NCI-H1694 (cell line): ENCODE data around the gene SWAP70.
"Not testable (repeated sequence)": the region's sequence is repeated elsewhere in the genome, so short reads cannot be mapped to it uniquely, and the experiment has no call there.

Experiments
- DNase-seq: peaks from one replicate; lab custom pipeline; 2025; lab: John Stamatoyannopoulos, UW

Gene SWAP70

DNA sequence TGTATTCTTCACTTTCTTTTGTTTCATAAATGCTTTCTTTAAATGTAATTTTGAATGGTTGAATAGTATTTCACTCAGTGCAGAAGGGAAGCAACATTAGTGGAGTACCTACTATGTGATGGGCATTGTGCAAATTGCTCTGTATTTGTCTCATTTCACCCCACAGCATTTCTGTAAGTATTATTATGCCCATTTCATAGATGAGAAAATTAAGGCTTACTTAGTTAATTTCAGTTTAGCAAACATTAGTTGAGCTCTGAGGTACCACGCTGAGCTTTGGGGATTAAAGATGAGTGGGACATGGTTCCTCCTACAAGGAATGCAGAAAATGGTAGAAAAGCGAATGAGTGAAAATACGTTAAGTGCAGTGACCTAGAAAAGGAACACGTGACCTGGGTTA lies 58.1 kb downstream of the SWAP70 start:
- DNase-seq: no peak

DNA sequence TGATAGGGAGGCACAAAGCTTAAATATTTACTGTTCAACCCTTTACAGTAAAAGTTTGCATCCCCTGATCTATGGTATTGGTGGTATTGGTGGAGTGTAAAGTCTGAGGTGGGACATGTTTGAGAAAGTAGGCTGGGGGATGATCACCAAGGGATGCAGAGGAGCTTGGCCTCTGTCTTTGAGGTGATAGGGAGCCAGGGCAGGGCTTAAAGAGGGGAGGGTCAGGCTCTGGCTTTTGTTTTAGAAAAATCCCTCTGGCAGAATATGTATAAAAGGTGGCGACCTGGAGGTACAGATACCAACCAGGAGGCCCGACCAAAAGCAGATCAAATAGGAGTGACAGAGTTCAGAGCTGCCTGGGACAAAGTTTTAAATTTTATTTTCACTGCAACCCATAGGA lies 59.0 kb downstream of the SWAP70 start:
- DNase-seq: no peak

DNA sequence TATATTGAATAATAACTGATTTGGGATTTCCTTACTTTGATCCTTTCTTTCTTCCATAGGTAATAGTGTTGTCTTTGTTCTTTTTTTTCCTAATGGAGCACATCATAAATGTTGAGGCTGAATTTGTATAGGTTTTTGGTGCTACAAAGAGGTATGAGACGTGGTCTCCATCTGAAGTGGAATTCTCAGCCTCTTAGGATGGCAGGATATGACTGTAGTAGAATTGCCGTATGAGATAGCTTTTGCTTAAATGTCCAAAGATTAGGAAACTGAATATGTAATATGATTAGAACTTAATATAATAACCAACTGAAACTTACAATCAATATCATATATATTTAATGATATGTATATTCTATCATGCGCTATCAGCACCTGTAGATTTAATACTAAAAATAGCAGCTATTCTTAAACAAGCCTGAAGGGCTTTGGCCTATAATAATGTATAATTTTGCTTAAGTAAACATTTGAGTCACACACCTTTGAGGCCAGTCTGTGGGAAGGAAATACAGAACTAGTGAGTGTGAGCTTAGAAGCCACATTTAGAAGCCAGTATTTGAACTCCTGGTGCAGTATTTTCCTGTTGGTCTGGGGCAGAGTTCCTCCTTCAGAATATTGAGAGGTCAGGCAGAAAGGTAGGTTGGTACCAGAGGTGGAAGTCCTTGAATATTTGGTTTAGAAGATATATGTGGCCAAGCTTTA lies 62.6 kb downstream of the SWAP70 start:
- no peak for DNase-seq

DNA sequence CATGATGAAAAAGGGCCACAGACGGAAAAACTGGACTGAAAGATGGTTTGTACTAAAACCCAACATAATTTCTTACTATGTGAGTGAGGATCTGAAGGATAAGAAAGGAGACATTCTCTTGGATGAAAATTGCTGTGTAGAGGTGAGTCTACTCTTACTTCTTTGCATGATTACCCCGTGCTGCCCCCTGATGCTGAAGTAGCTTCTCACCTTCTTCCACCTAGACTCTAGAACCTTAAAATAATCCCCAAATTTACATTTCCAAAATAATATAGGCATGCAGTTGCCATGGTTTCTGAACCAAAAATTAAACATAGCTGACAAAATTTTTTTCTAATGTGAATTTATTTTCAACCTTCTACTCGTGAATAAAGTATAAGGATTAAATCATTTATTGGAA lies 64.2 kb downstream of the SWAP70 start:
- no peak for DNase-seq

DNA sequence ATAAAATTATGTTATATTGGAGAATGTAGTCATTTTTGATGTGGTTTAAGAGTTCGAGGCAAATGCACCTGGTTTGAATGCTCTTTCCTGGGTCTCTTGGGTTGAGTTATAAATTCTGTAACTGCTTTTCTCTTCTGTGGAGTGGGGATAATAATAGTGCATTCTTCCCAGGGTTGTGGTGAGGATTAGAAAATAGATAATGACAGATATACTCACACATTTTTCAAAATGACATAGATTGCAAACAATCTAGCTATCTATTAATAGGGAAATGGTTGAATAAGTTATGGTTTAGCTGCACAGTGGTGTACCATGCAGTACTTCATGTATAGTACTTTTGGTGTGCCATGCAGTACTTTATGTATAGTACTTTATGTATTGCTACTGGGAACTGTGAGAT lies 67.4 kb downstream of the SWAP70 start:
- no peak for DNase-seq

DNA sequence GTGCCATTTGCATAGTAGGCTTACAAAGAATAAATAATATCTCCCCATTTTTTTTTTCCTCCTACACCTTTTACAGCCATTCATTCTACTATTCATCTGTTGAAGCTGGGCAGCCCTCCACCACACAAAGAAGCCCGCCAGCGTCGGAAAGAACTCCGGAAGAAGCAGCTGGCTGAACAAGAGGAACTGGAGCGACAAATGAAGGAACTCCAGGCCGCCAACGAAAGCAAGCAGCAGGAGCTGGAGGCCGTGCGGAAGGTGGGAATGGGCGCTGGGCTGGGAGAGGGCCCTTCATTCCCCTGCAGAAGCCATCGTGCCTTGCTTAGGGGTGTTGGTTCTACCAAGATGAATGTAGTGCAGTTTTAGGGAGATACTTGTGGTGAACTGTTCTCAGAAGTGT lies 68.6 kb downstream of the SWAP70 start:
- DNase-seq: no peak

DNA sequence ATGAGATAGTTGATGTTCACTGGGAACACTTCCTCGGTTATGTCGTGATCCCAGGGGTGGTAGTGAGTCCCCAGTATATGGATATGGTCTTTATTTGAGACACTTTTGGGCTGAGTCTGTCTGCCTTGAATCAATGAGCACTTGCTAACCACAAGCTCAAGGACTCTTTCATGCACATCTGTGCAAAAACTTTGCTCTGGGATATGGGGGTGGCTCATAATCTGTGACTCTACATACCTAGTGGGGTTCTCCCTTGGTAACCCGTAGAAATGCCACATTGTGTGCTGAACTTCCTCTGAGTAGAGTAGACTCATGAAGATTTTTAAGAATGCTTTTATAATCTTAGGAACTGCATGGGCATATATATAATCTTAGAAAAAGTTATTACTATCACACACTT lies 69.3 kb downstream of the SWAP70 start:
- no peak for DNase-seq

DNA sequence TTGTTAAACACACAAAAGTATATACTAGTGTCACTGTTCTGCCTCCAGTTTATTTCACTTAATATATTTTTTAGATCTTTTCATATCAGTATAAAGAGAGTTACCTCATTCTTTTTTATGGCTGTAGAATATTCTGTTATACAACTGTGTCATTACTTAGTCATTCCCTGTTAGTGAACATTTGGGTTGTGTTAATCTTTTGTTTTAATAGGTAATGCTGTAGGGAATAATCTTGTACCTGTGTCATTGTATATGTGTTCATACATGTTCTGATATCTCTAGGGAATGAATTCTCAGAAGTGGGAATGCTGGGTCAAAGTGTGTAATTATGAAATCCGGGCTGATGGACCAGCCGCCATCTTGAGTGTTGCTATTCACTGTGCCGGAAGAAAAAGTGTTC lies 71.4 kb downstream of the SWAP70 start:
- no peak for DNase-seq

DNA sequence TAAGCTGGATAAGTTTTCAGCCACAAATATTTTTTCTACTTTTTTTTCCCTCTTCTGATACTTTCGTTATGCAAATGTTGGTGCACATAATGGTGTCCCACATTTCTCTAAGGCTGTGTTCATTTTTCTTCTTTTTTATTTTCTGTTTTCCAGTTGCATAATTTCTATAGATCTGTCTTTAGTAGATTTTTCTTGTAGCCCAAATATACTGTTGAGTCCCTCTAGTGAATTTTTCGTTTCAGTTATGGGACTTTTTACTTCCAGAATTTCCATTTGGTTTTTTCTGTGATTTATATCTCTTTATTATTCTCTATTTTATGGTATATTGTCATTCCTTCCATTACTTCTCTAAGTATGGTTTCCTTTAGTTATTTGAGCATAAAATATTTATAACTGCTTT lies 72.0 kb downstream of the SWAP70 start:
- DNase-seq: no peak

DNA sequence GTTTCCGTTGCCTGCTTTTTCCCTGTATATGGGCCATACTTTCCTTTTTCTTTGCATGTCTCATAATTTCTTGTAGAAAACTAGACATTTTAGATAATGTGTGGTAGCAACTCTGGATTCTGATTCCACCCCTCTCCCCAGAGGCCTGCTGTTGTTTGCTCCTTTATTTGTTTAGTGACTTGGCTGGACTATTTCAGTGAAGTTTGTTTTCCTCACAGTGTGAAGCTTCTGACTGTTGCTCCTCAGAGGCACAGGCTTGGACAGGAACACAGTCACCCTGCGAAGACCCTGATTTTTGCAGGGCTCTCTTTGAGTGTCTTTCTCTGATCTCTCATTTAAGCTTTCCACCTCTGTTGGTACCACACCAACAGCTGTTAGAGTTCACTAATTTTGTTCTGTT lies 72.5 kb downstream of the SWAP70 start:
- DNase-seq: no peak

DNA sequence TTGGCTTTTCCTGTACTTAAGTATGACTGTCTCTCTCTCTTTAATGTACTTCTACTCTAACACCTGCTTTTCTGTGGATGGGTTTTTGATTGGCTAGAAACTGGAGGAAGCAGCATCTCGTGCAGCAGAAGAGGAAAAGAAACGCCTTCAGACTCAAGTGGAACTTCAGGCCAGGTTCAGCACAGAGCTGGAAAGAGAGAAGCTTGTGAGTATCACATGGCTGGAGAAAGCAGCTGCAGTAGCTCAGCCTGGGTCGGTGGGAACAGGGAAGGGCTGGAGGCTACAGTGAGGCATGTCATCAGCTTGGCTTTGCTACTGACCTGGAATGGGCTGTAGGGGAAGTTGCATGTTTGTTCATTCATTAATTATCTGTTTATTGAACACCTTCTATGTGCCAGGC lies 74.2 kb downstream of the SWAP70 start:
- DNase-seq: no peak

DNA sequence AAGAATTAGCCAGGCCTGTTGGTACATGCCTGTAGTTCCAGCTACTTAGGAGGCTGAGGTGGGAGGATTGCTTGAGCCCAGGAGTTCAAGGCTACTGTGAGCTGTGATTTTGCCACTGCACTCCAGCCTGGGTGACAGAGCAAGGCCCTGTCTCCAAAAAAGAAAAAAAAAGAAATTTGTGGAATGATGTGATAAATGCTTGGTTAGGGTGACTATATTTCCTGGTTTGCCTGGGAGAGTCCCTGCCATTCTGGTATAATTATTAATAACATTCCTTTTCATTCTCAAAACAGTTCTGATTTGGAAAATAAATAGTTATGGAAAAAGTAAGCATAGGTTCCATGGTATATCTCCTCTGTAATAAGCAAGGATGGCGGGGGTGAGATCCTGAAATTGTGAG lies 74.8 kb downstream of the SWAP70 start:
- DNase-seq: no peak

DNA sequence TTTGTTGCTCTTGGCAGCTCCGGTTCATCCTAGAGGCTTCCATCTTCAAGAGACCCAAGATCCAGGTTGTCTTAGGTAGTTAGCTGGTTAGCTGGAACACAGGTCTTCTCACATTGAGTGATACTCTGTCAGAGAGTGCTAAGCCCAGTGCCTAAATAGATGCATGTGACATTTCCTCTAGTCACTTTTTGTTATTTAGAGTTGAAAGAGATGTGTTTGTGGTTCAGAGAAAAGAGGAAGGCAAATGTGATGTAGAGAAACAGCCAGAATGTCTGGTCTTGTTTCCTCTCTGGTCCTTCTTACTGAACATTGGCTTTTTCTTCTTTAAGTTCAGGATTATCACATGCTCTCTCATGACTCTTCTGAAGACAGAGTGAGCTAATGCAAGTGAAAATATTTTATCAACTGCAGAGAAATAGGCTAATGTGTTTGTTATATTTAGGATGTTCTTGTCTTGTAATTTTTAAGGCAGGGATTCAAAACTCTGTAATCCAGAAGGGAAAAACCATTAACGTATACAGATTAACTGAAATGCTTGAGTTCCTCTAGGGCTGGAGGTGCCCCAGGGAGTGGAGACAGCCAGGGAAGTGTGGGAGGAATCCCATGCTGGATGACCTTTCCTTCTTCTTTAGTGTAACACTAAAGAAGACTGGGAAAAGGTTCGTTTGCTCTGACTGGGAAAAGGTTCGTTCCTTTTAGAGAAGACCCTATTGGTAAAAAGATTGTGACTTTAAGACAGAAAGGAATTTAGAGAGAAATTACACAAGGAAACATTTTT lies 75.4 kb downstream of the SWAP70 start:
- DNase-seq: no peak

DNA sequence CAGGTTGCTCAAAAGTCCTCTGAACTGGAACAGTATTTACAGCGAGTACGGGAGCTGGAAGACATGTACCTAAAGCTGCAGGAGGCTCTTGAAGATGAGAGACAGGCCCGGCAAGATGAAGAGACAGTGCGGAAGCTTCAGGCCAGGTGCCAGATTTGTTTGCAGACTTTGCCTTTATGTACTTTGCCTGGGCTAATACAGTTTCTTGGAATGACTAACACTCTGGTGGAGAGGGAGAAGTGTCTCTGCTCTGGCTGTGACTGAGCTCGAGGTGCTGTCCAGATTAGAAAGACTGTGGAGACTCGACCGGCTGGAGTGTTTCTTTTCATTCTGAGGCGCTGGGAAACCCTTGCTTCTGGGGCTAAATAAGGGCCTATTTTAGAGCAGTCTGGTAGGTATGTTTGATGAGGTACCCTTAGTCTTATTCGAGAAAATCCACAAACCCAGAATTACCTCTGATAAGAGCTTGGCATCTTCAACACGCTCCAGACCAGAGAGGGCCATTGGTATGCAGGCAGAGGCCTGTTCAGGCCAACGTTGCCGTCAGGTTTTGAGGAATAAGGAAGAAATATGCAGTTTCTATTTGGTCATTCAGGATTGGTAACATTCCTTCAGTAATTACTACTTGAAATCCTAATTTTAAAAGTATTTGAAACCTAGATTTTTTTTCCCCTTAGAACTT lies 76.5 kb downstream of the SWAP70 start:
- DNase-seq: no peak

DNA sequence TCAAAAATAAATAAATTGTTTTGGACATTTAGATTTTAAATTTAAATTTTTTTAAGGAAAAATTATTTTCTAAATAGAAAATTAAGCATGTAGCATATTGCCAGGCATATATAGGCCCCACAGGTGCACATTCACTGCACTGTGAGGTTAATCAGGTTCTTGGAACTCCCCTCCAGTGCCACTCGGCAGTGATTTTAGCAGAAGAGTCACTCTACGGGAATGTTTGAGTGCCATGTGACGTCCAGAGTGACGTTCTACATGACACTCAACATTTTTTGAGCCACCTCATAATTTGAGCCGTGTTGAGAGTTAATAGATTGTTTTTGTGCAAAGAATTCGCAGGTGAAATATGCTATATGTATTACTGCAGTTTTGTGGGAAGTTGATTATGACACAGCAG lies 77.4 kb downstream of the SWAP70 start:
- DNase-seq: no peak

DNA sequence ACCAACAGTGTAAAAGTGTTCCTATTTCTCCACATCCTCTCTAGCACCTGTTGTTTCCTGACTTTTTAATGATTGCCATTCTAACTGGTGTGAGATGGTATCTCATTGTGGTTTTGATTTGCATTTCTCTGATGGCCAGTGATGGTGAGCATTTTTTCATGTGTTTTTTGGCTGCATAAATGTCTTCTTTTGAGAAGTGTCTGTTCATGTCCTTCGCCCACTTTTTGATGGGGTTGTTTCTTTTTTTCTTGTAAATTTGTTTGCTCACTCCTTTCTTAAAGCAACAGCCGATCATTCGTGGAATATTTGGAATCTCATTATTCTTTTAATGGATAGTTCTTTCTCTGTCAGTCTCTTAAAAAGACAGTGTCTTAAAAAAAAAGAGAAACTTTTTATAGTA lies 79.6 kb downstream of the SWAP70 start:
- not testable (repeated sequence) for DNase-seq

DNA sequence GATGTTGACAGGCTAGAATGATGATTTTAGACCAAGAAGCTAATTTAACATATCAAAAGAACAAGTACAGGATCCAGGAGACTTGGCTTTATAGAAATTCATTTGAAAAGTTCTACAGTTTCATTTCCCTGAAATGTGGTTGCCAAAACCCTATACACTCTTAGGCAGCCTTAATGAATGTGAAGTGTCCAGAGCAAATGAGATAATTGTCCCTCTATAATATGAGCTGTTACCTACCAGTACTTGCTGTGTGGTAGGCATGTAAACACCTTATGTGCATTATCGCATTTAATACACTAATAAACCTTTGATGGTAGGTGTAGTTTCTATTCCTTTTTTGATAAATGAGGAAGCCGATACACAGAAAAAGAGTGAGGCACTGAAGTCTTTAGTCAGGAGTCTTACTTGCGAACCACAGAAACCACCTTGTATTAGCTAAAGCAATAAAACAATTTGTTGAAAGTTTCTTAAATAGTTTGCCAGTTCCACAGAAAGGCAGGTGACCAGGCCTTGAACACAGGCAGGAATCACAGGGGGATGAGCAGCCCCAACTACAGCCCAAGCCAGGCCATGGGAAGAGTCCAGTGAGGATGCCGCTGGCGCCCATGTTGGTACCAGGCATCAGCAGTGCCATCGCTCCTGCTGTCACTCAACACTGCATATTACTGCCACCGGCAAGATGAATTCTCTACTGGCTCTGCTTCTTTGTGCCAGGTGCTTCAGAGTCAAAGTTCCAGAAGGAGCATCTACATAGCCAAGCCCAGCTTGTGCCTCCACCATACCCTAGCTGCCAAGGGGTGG lies 81.7 kb downstream of the SWAP70 start:
- no peak for DNase-seq

DNA sequence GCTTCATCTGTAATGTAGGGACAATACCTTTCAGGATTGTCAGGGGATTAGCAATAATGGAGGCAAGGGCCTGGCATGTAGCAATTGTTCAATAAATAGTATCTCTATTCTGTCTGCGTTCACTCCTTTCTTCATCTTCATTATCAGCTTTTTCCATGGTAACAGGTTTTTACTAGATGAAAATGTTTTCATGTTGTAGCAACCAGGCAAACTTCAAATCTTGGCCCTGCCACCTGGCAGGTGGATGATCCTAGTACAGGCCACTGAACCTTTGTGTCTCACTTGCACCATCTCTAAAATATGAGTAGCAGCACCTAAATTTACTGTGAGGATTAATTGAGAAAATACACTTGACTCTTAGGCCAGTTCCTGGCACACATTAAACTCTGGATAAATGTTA lies 83.4 kb downstream of the SWAP70 start:
- DNase-seq: no peak

DNA sequence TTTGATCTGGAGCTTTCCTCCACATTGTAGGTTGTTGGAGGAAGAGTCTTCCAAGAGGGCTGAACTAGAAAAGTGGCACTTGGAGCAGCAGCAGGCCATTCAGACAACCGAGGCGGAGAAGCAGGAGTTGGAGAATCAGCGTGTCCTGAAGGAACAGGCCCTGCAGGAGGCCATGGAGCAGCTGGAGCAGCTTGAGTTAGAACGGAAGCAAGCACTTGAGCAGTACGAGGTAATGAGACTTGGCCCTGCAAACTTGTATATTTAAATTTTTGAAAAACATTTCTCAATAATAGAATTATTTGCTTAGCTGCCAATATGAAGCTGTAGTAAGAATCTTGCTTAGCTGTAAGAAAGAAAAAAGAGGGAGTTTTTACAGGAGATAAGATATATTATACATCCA lies 84.0 kb downstream of the SWAP70 start:
- no peak for DNase-seq

DNA sequence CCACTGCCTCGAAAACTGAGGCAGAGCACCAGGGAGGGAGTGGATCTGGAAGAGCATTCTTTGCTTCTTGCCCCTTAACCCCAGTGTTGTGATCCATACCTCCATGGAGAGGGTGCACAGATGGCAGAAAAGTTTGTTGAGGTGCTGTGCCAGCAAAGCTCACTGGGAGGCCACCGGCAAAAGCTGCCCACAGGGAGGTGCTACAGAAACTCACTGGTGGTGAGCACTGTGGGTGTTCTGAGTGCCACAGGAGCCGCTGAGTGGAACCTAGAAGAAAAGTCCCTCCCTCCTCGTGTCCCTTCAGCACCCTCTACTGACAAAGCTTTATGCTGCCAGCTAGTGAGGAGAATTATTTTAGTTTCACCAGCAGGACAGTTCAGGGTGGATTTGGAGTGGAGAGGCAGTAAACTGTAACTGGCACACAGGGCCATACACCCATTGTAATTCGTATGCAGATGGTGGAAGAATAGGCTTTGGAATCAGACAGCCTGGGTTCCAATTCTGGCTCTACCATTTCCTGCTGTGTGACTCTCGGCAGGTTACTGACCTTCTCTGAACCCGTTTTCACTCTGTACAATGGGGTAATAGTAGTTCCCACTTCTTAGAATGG lies 84.6 kb downstream of the SWAP70 start:
- DNase-seq: peak; percentile 58

DNA sequence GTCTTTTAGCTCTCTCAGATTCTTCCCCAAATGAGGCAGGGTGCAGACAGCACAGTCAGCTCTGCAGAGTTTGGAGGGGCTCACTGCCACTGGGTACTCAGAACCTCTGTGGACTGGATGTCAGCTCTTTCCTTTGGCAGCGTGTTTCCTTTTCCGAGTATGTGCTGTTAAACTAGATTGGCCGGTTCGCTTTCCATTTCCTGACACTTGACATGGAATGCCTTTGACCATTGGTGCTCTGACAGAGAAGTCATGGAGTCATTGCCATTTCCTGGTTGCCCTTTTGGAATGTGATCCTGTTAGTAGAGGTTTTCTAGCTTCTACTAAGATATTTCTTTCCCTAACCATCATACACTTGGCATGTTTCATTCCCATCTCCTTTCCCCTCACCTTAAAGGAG lies 86.7 kb downstream of the SWAP70 start:
- no peak for DNase-seq

DNA sequence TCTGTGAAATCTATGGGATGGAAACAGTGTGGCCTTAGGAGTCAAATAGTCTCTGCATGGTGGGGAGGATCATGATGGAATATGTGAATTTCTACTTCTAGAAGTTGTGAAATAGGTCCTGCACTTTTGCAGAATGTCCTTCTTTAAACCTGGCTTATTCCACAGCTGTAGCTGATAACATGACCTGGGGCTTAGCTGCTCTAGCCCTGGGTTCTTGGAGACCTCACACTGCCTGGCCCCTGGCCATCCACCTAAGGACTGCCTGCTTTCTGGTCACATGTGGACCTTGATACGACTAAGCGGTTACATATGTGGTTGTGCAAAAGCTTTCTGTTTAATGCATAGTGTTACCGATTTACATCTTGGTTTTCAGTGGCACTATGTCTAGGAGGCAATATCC lies 88.2 kb downstream of the SWAP70 start:
- no peak for DNase-seq
